ENCODE data around the gene TMEM117.

- TF ChIP-seq, protein P1, sequence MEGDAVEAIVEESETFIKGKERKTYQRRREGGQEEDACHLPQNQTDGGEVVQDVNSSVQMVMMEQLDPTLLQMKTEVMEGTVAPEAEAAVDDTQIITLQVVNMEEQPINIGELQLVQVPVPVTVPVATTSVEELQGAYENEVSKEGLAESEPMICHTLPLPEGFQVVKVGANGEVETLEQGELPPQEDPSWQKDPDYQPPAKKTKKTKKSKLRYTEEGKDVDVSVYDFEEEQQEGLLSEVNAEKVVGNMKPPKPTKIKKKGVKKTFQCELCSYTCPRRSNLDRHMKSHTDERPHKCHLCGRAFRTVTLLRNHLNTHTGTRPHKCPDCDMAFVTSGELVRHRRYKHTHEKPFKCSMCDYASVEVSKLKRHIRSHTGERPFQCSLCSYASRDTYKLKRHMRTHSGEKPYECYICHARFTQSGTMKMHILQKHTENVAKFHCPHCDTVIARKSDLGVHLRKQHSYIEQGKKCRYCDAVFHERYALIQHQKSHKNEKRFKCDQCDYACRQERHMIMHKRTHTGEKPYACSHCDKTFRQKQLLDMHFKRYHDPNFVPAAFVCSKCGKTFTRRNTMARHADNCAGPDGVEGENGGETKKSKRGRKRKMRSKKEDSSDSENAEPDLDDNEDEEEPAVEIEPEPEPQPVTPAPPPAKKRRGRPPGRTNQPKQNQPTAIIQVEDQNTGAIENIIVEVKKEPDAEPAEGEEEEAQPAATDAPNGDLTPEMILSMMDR (IDR thresholded peaks at IDR 0.05) = no peak
- no peak for TF ChIP-seq POLR2AphosphoS5 (IDR thresholded peaks at IDR 0.05; ENCODE audit: insufficient read depth in 1 of 2, low read depth in 1 of 2)
Observed at GRCh38 chr12:44362947-44363346, 527.1 kb downstream of the TMEM117 start.
